PC-3 (cell line): ENCODE measurements around the gene ELL2.

Experiments
- EZH2phosphoT487 ChIP-seq: fragments of 300-600 bp; sonication (generic); IDR thresholded peaks from 2 replicates; pipeline ENCODE4 v1.6.1; 2018; ENCODE audit warnings: mild to moderate bottlenecking, antibody characterized with exemption, low read length, borderline replicate concordance
- TF ChIP-seq, protein P1 (sequence below): fragments of 300-600 bp; sonication (generic); conservative IDR thresholded peaks from 2 replicates; pipeline ENCODE4 v1.5.1; 2017; ENCODE audit warnings: antibody characterized with exemption, low read depth, mild to moderate bottlenecking, low read length

DNA sequence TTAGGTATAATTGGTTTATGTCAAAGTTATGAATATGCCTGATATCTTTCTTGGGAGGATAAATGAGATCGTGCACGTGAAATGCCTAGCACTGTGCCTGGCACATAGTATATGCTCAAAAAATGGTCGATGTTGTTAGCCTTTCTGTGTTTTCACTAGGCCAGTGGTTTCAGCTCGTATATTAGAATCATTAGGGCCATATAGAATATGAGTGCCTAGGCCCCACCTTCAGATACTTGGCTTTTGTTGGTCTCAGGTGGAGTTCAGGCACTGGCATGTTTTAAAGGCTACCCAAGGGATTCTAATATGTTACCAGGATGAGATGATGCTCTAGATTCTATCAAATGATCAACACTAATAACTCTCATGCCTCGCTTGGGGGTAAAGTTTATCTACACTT, 56.8 kb downstream of the ELL2 start:
- TF ChIP-seq, protein P1, sequence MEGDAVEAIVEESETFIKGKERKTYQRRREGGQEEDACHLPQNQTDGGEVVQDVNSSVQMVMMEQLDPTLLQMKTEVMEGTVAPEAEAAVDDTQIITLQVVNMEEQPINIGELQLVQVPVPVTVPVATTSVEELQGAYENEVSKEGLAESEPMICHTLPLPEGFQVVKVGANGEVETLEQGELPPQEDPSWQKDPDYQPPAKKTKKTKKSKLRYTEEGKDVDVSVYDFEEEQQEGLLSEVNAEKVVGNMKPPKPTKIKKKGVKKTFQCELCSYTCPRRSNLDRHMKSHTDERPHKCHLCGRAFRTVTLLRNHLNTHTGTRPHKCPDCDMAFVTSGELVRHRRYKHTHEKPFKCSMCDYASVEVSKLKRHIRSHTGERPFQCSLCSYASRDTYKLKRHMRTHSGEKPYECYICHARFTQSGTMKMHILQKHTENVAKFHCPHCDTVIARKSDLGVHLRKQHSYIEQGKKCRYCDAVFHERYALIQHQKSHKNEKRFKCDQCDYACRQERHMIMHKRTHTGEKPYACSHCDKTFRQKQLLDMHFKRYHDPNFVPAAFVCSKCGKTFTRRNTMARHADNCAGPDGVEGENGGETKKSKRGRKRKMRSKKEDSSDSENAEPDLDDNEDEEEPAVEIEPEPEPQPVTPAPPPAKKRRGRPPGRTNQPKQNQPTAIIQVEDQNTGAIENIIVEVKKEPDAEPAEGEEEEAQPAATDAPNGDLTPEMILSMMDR = no peak
- TF ChIP-seq EZH2phosphoT487 = no peak
